ENCODE results near the gene POLR3E. TPM values are rescaled to one million over a fixed set of nuclear protein-coding genes. Genes with fewer than 3 reads are reported as not detected.
A peak's percentile ranks its signal among the peaks of the same experiment; 100 is the strongest.

The POLR3E gene, protein sequence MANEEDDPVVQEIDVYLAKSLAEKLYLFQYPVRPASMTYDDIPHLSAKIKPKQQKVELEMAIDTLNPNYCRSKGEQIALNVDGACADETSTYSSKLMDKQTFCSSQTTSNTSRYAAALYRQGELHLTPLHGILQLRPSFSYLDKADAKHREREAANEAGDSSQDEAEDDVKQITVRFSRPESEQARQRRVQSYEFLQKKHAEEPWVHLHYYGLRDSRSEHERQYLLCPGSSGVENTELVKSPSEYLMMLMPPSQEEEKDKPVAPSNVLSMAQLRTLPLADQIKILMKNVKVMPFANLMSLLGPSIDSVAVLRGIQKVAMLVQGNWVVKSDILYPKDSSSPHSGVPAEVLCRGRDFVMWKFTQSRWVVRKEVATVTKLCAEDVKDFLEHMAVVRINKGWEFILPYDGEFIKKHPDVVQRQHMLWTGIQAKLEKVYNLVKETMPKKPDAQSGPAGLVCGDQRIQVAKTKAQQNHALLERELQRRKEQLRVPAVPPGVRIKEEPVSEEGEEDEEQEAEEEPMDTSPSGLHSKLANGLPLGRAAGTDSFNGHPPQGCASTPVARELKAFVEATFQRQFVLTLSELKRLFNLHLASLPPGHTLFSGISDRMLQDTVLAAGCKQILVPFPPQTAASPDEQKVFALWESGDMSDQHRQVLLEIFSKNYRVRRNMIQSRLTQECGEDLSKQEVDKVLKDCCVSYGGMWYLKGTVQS
- 100 to 1,000 TPM in 1 of 4 donors, 10 to 100 TPM in 3; 23.2 to 107 (median 46.0) TPM for total RNA-seq

DNA sequence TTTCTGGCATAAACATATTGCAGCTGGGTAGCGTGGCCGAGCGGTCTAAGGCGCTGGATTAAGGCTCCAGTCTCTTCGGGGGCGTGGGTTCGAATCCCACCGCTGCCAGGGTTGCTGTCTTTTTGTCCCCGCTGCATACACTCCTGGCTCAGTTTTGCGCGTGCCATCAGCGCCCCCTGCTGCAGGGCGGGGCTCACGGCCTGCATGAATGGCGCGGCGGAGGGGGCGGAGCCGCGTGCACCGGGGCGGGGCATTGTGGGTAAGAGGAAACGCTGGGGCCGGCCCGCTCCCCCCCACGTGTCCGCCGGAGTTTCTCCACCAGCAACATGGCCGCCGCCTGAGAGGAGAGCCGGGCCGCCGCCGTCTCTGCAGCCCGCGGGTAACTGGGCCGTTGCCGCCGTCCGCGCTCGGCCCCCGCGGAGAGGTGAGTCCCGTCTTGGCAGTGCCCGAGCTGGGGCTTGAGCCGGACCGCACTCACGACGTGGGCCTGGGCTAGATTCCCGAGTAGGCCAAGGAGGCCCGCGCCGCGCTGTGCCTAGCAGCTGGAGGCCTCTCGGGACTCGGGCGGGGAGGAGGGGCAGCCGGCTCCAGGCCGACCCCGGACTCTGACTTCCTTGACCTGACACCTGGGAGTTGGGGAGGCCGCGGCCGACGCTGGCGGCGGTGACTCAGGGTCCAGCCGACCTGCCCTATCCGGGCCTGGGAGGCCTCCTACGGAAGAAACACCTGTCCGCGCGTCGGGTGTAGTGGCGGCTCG is at the start of gene POLR3E:
Gene POLR3E, plus strand, starts transcription at position 296 of the 757 bp plus-strand sequence. CDS start 5,560 bp downstream, outside the sequence.
- H3K9me3 ChIP-seq: no peaks in the 10 kb centered on the region
- in situ Hi-C loops (cut with MboI; ENCODE audit: low pct_ligation_motif_present in 1 of 4, low pct_unique_long_range_greater_than_20kb in 1 of 4, low sequenced_read_pairs in 3 of 4): loop anchor here (5.0 to 25.0 kb wide), 7 partner anchors 90 to 310 kb away; partner anchors contain the start of genes EEF2K (in 2 of the 4), MOSMO (in 1 of the 4) and PDZD9 (in 1 of the 4)
- no peaks in the 10 kb centered on the region for H3K36me3 ChIP-seq
- H3K27ac ChIP-seq: peak within 1 kb of the TSS; percentile 96 to 97 (median 96)
- H3K4me1 ChIP-seq: peaks cover 0 to 34% (median 16%) of the 10 kb centered on the region in 4 donors
- WGBS, 2 donors (ENCODE audit: low coverage in 1 of 2): 1% methylated on average over 34 of the region's 76 CpGs; no CpG with 5 or more reads in 1 of the 2 donors
- peak; percentile 100 for DNase-seq
- intact Hi-C loops (cut with DNase I; ENCODE audit: low total_unique reads): loop anchor here (2.0 to 5.0 kb wide), 2 partner anchors 90 to 290 kb away; partner anchors contain the start of genes EEF2K and MOSMO
- TF ChIP-seq POLR2A (IDR thresholded peaks at IDR 0.05): no peak
- TF ChIP-seq, protein P1, sequence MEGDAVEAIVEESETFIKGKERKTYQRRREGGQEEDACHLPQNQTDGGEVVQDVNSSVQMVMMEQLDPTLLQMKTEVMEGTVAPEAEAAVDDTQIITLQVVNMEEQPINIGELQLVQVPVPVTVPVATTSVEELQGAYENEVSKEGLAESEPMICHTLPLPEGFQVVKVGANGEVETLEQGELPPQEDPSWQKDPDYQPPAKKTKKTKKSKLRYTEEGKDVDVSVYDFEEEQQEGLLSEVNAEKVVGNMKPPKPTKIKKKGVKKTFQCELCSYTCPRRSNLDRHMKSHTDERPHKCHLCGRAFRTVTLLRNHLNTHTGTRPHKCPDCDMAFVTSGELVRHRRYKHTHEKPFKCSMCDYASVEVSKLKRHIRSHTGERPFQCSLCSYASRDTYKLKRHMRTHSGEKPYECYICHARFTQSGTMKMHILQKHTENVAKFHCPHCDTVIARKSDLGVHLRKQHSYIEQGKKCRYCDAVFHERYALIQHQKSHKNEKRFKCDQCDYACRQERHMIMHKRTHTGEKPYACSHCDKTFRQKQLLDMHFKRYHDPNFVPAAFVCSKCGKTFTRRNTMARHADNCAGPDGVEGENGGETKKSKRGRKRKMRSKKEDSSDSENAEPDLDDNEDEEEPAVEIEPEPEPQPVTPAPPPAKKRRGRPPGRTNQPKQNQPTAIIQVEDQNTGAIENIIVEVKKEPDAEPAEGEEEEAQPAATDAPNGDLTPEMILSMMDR (IDR thresholded peaks at IDR 0.05): peak; percentile 78 to 99 (median 95)
- TF ChIP-seq POLR2AphosphoS5 (IDR thresholded peaks at IDR 0.05): peak; percentile 50 to 72 (median 70)
- TF ChIP-seq EP300 (IDR thresholded peaks at IDR 0.05; ENCODE audit: low read depth): no peak
- no peaks in the 10 kb centered on the region for H3K27me3 ChIP-seq
- peak within 1 kb of the TSS; percentile 55 to 92 (median 80) for H3K4me3 ChIP-seq

DNA sequence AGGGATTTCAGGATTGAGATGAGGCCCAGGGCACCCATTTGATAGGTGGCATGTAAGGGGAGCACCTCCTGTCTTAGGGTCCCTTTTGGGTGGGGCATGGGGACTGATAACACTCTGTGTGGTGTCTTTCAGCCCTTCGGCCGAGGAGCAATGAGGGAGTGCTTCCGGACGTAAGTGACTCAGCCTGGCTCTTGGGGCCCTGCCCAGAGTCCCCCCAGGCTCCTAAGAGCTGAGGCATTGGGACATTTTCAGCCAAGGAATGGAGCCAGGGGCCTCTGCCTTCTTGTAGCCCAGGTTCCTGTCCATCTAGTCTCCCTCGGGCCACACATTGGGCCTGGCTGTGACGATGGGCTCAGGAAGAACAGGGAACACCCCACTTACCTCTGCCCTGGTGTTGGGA is 46.7 kb upstream of the POLR3E start:
- Histone ChIP-seq H3K36me3 (peaks cover 0 to 51% (median 15%) of the 10 kb centered on the region in 4 donors), H3K4me1 (no peaks in the 10 kb centered on the region), H3K27ac (no peak overlapping the region), H3K4me3 (no peak overlapping the region), H3K9me3 (peaks cover 0 to 6% of the 10 kb centered on the region in 2 donors), H3K27me3 (no peaks in the 10 kb centered on the region)
- TF ChIP-seq POLR2AphosphoS5 (IDR thresholded peaks at IDR 0.05): no peak
- no peak for TF ChIP-seq POLR2A (IDR thresholded peaks at IDR 0.05)
- TF ChIP-seq EP300 (IDR thresholded peaks at IDR 0.05; ENCODE audit: low read depth): no peak
- TF ChIP-seq, protein P1 (IDR thresholded peaks at IDR 0.05): no peak
- intact Hi-C loops (cut with DNase I; ENCODE audit: low total_unique reads): no loop called here
- in situ Hi-C loops (cut with MboI; ENCODE audit: low pct_ligation_motif_present in 1 of 4, low pct_unique_long_range_greater_than_20kb in 1 of 4, low sequenced_read_pairs in 3 of 4): no loop called here
- WGBS, 2 donors (ENCODE audit: low coverage in 1 of 2): 82% methylated on average over 6 of the region's 6 CpGs; no CpG with 5 or more reads in 1 of the 2 donors
- DNase-seq: no peak

DNA sequence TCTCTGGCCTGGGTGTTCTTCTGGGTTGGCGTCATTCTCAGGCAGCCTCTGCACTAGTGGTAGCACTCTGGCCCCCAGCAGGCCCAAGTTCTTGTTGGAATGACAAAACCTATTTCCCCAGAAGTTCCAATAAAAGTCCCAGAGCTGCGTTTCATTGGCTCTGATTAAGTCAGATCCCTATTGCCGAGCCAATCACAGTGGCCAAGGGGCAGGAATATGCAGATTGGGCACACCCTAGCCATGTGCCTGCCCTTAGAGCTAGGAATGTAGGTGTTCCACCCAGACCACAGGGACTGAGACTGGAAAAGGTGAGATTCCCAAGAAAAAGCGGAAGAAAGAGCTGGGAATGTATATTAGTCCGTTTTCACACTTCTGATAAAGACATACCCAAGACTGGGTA is 44.9 kb upstream of the POLR3E start:
- DNase-seq: no peak
- Histone ChIP-seq H3K4me1 (no peaks in the 10 kb centered on the region), H3K27ac (no peak overlapping the region), H3K4me3 (no peak overlapping the region), H3K9me3 (peaks cover 0 to 6% of the 10 kb centered on the region in 2 donors), H3K36me3 (peaks cover 0 to 69% (median 23%) of the 10 kb centered on the region in 4 donors), H3K27me3 (no peaks in the 10 kb centered on the region)
- in situ Hi-C loops (cut with MboI; ENCODE audit: low pct_ligation_motif_present in 1 of 4, low pct_unique_long_range_greater_than_20kb in 1 of 4, low sequenced_read_pairs in 3 of 4) (no loop called here), intact Hi-C loops (cut with DNase I; ENCODE audit: low total_unique reads) (no loop called here)
- TF ChIP-seq EP300 (IDR thresholded peaks at IDR 0.05; ENCODE audit: low read depth): no peak
- TF ChIP-seq POLR2AphosphoS5 (IDR thresholded peaks at IDR 0.05): no peak
- TF ChIP-seq, protein P1 (IDR thresholded peaks at IDR 0.05): no peak
- TF ChIP-seq POLR2A (IDR thresholded peaks at IDR 0.05): no peak
- 76 to 100% methylated on average over 3 to 5 of the region's 5 CpGs for WGBS, 2 donors (ENCODE audit: low coverage in 1 of 2)

All from transverse colon (tissue), 4 donors.